ENCODE data around the gene ARHGAP23.

ARHGAP23 gene

GRCh38 chr17:38442548-38442947 is 14.3 kb downstream of the ARHGAP23 start:
- no peak for DNase-seq

GRCh38 chr17:38443356-38444031 is 15.2 kb downstream of the ARHGAP23 start:
- DNase-seq, result no peak

GRCh38 chr17:38444151-38444550 is 15.9 kb downstream of the ARHGAP23 start:
- DNase-seq, result peak; percentile 48

- DNase-seq, result peak; percentile 71
Measured at GRCh38 chr17:38447502-38448085, 19.3 kb downstream of the ARHGAP23 start.

- no peak for DNase-seq
Measured at GRCh38 chr17:38448208-38448771, 20.0 kb downstream of the ARHGAP23 start.

- no peak for DNase-seq
Measured at GRCh38 chr17:38449364-38449763, 21.1 kb downstream of the ARHGAP23 start.

- DNase-seq, result no peak
Measured at GRCh38 chr17:38450557-38451029, 22.3 kb downstream of the ARHGAP23 start.

- no peak for DNase-seq
Measured at GRCh38 chr17:38451030-38451839, 23.0 kb downstream of the ARHGAP23 start.

GRCh38 chr17:38451840-38452529 is 23.7 kb downstream of the ARHGAP23 start:
- DNase-seq, result no peak

GRCh38 chr17:38452719-38453118 is 24.5 kb downstream of the ARHGAP23 start:
- no peak for DNase-seq

- peak; percentile 18 for DNase-seq
Measured at GRCh38 chr17:38453951-38454421, 25.7 kb downstream of the ARHGAP23 start.

- no peak for DNase-seq
Measured at GRCh38 chr17:38454532-38454931, 26.3 kb downstream of the ARHGAP23 start.

- no peak for DNase-seq
Measured at GRCh38 chr17:38455288-38455915, 27.1 kb downstream of the ARHGAP23 start.

- DNase-seq, result no peak
Measured at GRCh38 chr17:38456031-38456815, 28.0 kb downstream of the ARHGAP23 start.

- DNase-seq, result no peak
Measured at GRCh38 chr17:38457577-38458371, 29.5 kb downstream of the ARHGAP23 start.

- no peak for DNase-seq
Measured at GRCh38 chr17:38458521-38458920, 30.3 kb downstream of the ARHGAP23 start.

GRCh38 chr17:38459567-38459966 is 31.3 kb downstream of the ARHGAP23 start:
- no peak for DNase-seq

GRCh38 chr17:38460082-38460715 is 31.9 kb downstream of the ARHGAP23 start:
- no peak for DNase-seq

- no peak for DNase-seq
Measured at GRCh38 chr17:38460716-38461630, 32.7 kb downstream of the ARHGAP23 start.
